ENCODE measurements around the gene TRAF3IP1.

The TRAF3IP1 gene

GRCh38 chr2:238450440-238450861 lies 130.1 kb downstream of the TRAF3IP1 start:
- TF ChIP-seq, protein P1, sequence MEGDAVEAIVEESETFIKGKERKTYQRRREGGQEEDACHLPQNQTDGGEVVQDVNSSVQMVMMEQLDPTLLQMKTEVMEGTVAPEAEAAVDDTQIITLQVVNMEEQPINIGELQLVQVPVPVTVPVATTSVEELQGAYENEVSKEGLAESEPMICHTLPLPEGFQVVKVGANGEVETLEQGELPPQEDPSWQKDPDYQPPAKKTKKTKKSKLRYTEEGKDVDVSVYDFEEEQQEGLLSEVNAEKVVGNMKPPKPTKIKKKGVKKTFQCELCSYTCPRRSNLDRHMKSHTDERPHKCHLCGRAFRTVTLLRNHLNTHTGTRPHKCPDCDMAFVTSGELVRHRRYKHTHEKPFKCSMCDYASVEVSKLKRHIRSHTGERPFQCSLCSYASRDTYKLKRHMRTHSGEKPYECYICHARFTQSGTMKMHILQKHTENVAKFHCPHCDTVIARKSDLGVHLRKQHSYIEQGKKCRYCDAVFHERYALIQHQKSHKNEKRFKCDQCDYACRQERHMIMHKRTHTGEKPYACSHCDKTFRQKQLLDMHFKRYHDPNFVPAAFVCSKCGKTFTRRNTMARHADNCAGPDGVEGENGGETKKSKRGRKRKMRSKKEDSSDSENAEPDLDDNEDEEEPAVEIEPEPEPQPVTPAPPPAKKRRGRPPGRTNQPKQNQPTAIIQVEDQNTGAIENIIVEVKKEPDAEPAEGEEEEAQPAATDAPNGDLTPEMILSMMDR (IDR thresholded peaks at IDR 0.05; ENCODE audit: low read depth, low read length, missing control alignments) = no peak
- no peak overlapping the region for H3K4me3 ChIP-seq (ENCODE audit: low read depth, low read length)
- DNase-seq (ENCODE audit: low read depth) = no peak
